ENCODE measurements around the gene DOCK10.
A peak's percentile ranks its signal among the peaks of the same experiment; 100 is the strongest.
"Not testable (repeated sequence)": the region's sequence is repeated elsewhere in the genome, so short reads cannot be mapped to it uniquely, and the experiment has no call there.

DOCK10 gene

GRCh38 chr2:224946895-224947294, 95.4 kb downstream of the DOCK10 start:
- DNase-seq (ENCODE audit: low spot score) = no peak

GRCh38 chr2:224944707-224945547, 97.3 kb downstream of the DOCK10 start:
- no peak for DNase-seq (ENCODE audit: low spot score)

- not testable (repeated sequence) for DNase-seq (ENCODE audit: low spot score)
Measured at GRCh38 chr2:224943601-224944041, 98.6 kb downstream of the DOCK10 start.

- DNase-seq (ENCODE audit: low spot score) = peak; percentile 14
Measured at GRCh38 chr2:224941960-224942359, 100.3 kb downstream of the DOCK10 start.

GRCh38 chr2:224940618-224941017, 101.7 kb downstream of the DOCK10 start:
- no peak for DNase-seq (ENCODE audit: low spot score)

GRCh38 chr2:224938651-224939182, 103.6 kb downstream of the DOCK10 start:
- no peak for DNase-seq (ENCODE audit: low spot score)

- DNase-seq (ENCODE audit: low spot score) = no peak
Measured at GRCh38 chr2:224937887-224938286, 104.4 kb downstream of the DOCK10 start.

- DNase-seq (ENCODE audit: low spot score) = peak; percentile 14
Measured at GRCh38 chr2:224934526-224935188, 107.6 kb downstream of the DOCK10 start.

GRCh38 chr2:224933431-224933830, 108.8 kb downstream of the DOCK10 start:
- no peak for DNase-seq (ENCODE audit: low spot score)

- no peak for DNase-seq (ENCODE audit: low spot score)
Measured at GRCh38 chr2:224932522-224932921, 109.7 kb downstream of the DOCK10 start.

GRCh38 chr2:224931956-224932355, 110.3 kb downstream of the DOCK10 start:
- DNase-seq (ENCODE audit: low spot score) = no peak

GRCh38 chr2:224930990-224931389, 111.3 kb downstream of the DOCK10 start:
- no peak for DNase-seq (ENCODE audit: low spot score)

- DNase-seq (ENCODE audit: low spot score) = no peak
Measured at GRCh38 chr2:224930124-224930523, 112.1 kb downstream of the DOCK10 start.

- DNase-seq (ENCODE audit: low spot score) = no peak
Measured at GRCh38 chr2:224929512-224929911, 112.8 kb downstream of the DOCK10 start.

- DNase-seq (ENCODE audit: low spot score) = no peak
Measured at GRCh38 chr2:224927646-224928173, 114.6 kb downstream of the DOCK10 start.

- no peak for DNase-seq (ENCODE audit: low spot score)
Measured at GRCh38 chr2:224927011-224927410, 115.3 kb downstream of the DOCK10 start.

GRCh38 chr2:224925810-224926100, 116.5 kb downstream of the DOCK10 start:
- no peak for DNase-seq (ENCODE audit: low spot score)

GRCh38 chr2:224925061-224925809, 117.0 kb downstream of the DOCK10 start:
- no peak for DNase-seq (ENCODE audit: low spot score)

GRCh38 chr2:224924631-224925030, 117.6 kb downstream of the DOCK10 start:
- DNase-seq (ENCODE audit: low spot score) = no peak

GRCh38 chr2:224922142-224922727, 120.0 kb downstream of the DOCK10 start:
- DNase-seq (ENCODE audit: low spot score) = no peak

GRCh38 chr2:224919472-224920110, 122.7 kb downstream of the DOCK10 start:
- DNase-seq (ENCODE audit: low spot score) = no peak

Measured in iPS-NIHi11 (cell line).